ENCODE results near the gene EPN3.

DNA sequence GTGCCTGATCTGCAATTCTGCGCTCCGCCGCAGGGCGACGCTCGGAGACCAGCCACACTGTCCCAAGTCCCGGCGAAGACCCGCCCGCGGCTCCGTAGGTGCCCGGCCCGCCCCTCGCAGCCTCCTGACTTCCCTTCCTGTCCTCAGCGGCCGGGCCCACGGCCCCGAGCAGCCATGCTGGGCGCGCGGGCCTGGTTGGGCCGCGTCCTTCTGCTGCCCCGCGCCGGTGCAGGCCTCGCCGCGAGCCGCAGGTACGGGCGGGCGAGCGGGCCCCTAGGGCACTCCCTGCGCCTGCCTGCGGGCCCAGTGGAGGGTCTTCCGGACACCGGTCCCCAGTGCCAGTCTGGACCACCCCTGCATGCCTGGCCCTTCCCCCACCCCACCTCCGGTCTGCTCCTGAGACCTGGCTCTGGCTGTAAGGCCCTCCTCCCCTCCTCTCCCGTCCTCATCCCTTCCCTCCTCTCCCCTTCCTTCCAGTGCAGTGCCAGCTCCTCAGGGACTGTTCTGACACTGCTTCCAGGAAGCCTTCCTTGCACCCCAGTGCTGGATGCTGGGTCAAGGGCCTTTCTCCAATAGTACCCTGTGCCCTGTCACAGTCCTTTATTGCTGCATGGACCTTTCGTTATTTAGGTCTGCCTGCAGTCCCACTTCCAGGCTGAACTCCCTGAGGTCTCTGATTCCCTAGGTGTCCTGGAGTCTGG, 14.7 kb downstream of the EPN3 start, which contains the start of gene SPATA20:
- TF ChIP-seq CTCF (IDR thresholded peaks at IDR 0.05; ENCODE audit: insufficient read depth, low read length, poor library complexity, severe bottlenecking) (peak; percentile 91), EZH2phosphoT487 (conservative IDR thresholded peaks at IDR 0.05; ENCODE audit: low read length) (no peak)
